ENCODE data around the gene KCNH3. TPM values are rescaled to one million over a fixed set of nuclear protein-coding genes. Genes with fewer than 3 reads are reported as not detected.

The KCNH3 gene
- total RNA-seq, 4 donors from 2014 or later: not detected

GRCh38 chr12:49585477-49586459, 46.9 kb downstream of the KCNH3 start:
- TF ChIP-seq CTCF (IDR thresholded peaks at IDR 0.05; ENCODE audit: low read depth): no peak

- no peak for TF ChIP-seq CTCF (IDR thresholded peaks at IDR 0.05; ENCODE audit: low read depth)
These were observed 48.5 kb downstream of the KCNH3 start for GRCh38 chr12:49587174-49587908.

GRCh38 chr12:49588281-49588680, 49.5 kb downstream of the KCNH3 start:
- TF ChIP-seq CTCF (IDR thresholded peaks at IDR 0.05; ENCODE audit: low read depth): no peak

GRCh38 chr12:49588721-49589516, 50.1 kb downstream of the KCNH3 start:
- no peak for TF ChIP-seq CTCF (IDR thresholded peaks at IDR 0.05; ENCODE audit: low read depth)

GRCh38 chr12:49598527-49598926, 59.7 kb downstream of the KCNH3 start:
- no peak for TF ChIP-seq CTCF (IDR thresholded peaks at IDR 0.05; ENCODE audit: low read depth)

- TF ChIP-seq CTCF (IDR thresholded peaks at IDR 0.05; ENCODE audit: low read depth): no peak
These were observed 61.1 kb downstream of the KCNH3 start for GRCh38 chr12:49599961-49600360.
